GM12872 (cell line): ENCODE data around the gene SDF4.

Experiments used
- TF ChIP-seq, protein P1 (sequence below): IDR thresholded peaks from 3 replicates; pipeline ENCODE4 v1.5.1; 2011; ENCODE audit warnings: low read depth, mild to moderate bottlenecking, low read length, moderate library complexity; ENCODE audit not compliant: insufficient read depth

Gene SDF4

DNA sequence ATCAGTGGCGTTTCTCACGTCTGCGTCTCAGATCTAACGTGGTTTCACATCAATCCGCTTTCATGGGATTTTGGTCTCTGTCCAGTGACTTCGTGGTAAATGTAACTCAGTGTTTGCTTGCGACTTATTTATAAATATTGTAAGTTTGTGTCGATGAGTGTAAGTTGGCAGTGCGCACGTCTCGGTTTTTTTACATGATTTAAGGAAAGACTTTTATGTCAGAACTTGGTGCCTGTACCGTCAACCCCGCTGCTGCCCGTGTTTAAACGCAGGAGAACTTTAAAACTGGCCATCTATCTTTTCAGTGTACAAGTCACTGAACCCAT lies 1.7 kb upstream of the SDF4 start:
- TF ChIP-seq, protein P1, sequence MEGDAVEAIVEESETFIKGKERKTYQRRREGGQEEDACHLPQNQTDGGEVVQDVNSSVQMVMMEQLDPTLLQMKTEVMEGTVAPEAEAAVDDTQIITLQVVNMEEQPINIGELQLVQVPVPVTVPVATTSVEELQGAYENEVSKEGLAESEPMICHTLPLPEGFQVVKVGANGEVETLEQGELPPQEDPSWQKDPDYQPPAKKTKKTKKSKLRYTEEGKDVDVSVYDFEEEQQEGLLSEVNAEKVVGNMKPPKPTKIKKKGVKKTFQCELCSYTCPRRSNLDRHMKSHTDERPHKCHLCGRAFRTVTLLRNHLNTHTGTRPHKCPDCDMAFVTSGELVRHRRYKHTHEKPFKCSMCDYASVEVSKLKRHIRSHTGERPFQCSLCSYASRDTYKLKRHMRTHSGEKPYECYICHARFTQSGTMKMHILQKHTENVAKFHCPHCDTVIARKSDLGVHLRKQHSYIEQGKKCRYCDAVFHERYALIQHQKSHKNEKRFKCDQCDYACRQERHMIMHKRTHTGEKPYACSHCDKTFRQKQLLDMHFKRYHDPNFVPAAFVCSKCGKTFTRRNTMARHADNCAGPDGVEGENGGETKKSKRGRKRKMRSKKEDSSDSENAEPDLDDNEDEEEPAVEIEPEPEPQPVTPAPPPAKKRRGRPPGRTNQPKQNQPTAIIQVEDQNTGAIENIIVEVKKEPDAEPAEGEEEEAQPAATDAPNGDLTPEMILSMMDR = no peak

DNA sequence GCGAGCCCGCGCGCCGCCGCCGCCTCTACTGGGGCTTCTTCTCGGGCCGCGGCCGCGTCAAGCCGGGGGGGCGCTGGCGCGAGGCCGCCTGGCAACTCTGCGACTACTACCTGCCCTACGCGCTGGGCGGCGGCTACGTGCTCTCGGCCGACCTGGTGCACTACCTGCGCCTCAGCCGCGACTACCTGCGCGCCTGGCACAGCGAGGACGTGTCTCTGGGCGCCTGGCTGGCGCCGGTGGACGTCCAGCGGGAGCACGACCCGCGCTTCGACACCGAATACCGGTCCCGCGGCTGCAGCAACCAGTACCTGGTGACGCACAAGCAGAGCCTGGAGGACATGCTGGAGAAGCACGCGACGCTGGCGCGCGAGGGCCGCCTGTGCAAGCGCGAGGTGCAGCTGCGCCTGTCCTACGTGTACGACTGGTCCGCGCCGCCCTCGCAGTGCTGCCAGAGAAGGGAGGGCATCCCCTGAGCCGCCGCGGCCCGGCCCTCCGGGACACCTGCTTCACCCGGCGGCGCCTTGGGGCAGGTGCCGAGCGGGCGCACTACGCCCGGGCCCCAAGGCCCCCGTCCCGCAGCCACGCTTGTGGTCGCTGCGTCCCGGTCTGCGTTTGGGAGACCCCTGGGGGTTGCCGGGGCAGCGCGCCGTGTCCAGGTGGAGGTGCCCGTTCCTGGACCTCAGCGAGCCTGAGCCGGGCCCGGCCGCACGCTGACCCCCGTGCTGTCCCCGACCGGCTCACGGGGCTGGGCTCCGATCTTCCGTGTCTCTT lies 1.2 kb upstream of the SDF4 start:
- TF ChIP-seq, protein P1 = no peak

DNA sequence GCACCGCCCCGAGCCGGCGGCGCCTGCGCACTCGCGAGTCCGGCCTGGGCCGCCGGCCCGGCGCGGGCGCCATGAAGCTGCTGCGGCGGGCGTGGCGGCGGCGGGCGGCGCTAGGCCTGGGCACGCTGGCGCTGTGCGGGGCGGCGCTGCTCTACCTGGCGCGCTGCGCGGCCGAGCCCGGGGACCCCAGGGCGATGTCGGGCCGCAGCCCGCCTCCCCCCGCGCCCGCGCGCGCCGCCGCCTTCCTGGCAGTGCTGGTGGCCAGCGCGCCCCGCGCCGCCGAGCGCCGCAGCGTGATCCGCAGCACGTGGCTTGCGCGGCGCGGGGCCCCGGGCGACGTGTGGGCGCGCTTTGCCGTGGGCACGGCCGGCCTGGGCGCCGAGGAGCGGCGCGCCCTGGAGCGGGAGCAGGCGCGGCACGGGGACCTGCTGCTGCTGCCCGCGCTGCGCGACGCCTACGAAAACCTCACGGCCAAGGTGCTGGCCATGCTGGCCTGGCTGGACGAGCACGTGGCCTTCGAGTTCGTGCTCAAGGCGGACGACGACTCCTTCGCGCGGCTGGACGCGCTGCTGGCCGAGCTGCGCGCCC lies 501 bp upstream of the SDF4 start, which contains the start of gene B3GALT6:
Gene B3GALT6 (plus strand): TSS at position 30 of the 588 bp plus-strand sequence. CDS start 42 bp downstream, at position 72.
- TF ChIP-seq, protein P1 = no peak

DNA sequence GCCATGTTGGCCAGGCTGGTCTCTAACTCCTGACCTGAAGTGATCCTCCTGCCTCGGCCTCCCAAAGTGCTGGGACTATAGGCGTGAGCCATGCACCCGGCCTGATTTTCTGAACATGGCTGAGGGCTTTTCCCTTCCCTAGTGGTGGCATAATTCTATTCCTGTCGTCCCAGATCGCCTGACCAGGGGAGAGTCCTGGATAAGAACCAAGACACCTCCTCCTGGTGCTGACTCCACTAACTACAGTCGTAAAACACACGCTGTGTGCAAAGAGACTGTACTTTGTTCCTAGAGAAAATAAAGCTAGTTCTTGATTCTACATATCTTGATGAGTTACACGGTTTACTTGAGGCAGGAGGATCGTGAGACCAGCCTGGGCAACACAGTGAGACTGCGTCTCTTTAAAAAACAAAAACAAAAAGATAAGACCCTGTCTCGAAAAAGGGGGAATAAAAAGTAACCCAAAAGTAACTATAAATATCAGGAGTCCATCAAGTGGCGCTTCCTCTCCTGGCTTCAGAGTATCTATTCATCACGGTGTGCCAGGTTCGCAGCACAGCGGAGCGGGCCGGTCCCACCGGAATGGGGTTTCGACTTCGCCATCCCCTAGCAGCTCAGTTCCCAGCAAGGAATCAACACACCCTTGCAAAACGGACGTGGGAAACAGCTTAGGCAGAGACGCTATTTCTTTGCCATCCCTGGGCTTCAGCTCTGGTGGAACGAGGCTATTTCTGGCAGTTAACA lies 973 bp downstream of the SDF4 start:
- TF ChIP-seq, protein P1 = peak; percentile 21; the same call in 1 of the 3 replicates

DNA sequence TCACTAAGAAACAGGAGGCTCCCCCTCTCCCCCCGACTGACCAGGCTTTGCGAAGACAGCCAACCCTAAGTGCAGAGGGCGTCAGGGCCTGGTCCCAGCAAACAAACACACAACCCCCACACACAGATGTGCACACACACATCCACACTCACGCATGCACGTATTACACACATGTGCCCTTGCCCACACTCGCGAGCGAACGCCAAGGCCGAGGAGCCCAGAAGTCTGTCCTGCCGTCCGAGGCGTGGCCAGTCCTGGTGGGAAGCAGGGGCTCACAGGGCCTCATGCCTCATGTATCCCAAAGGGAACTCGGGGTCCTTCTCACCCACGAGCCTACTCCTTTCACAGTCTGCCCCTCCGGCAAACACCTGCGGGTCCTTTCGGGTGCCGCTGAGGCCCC lies 2.0 kb downstream of the SDF4 start:
- TF ChIP-seq, protein P1 = no peak

DNA sequence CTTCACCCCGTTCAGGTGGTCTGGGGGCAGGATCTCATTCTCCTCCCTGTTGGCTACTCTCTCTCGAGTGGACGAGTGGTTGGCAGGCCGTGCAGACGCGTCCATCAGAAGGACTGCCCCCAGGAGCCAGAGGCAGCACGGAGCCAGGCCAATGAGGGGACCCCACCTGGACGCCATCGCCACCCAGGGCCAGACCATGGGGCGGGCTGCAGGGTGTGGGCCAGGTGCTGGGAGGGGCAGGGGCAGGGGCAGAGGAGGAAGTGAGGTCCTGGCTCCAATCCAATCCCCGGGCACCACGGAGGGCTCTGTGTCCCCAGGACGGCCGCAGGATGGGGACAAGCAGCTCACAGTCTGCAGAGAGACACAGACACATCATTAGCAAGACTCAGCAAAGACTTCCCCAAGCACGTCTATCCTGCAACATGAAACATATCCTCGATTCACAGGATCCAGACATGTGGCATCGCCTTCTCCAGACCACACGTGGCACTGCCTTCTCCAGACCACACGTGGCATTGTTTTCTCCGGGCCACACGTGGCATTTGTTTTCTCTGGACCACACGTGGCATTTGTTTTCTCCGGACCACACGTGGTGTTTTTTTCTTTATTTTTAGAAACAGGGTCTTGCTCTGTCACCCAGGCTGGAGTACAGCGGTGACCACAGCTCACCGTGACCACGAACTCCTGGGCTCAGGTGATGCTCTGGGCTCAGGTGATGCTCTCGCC lies 3.0 kb downstream of the SDF4 start:
- TF ChIP-seq, protein P1 = no peak

DNA sequence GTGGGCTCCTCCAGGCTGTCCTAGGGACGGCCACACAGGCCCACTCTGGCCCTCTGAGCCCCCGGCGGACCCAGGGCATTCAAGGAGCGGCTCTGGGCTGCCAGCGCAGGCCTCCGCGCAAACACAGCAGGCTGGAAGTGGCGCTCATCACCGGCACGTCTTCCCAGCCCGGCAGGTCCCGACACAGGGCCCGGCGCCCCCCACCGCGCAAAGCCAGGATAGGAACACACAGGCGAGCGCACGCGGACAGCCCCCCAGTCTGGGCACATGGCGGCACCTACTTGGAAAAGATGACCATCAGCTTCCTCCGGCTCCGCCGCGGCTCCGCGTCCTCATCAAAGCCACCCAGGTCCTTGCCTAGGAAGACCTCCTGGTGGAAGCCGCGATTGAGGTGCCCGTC lies 3.6 kb downstream of the SDF4 start:
- TF ChIP-seq, protein P1 = no peak
